MV-4-11 (cell line): ENCODE data around the gene TMPRSS5.
A peak's percentile ranks its signal among the peaks of the same experiment; 100 is the strongest.
"Not testable (repeated sequence)": the region's sequence is repeated elsewhere in the genome, so short reads cannot be mapped to it uniquely, and the experiment has no call there.

Experiments used
- DNase-seq: peaks from one replicate; lab custom pipeline; 2025; lab: John Stamatoyannopoulos, UW

TMPRSS5 gene

GRCh38 chr11:113697111-113697510 lies 9.0 kb downstream of the TMPRSS5 start:
- DNase-seq, result no peak

GRCh38 chr11:113695207-113695606 lies 10.9 kb downstream of the TMPRSS5 start:
- no peak for DNase-seq

GRCh38 chr11:113694390-113694789 lies 11.7 kb downstream of the TMPRSS5 start:
- no peak for DNase-seq

GRCh38 chr11:113693030-113693429 lies 13.1 kb downstream of the TMPRSS5 start:
- DNase-seq, result no peak

GRCh38 chr11:113690619-113691569 lies 15.2 kb downstream of the TMPRSS5 start:
- peak; percentile 28 for DNase-seq

GRCh38 chr11:113689768-113690618 lies 16.1 kb downstream of the TMPRSS5 start:
- no peak for DNase-seq

GRCh38 chr11:113685654-113686359 lies 20.3 kb downstream of the TMPRSS5 start:
- DNase-seq, result no peak

- DNase-seq, result no peak
Observed at GRCh38 chr11:113684496-113684895, 21.6 kb downstream of the TMPRSS5 start.

GRCh38 chr11:113683481-113684046 lies 22.5 kb downstream of the TMPRSS5 start:
- no peak for DNase-seq

GRCh38 chr11:113681711-113682413 lies 24.2 kb downstream of the TMPRSS5 start:
- DNase-seq, result no peak

- DNase-seq, result no peak
Observed at GRCh38 chr11:113681282-113681681, 24.8 kb downstream of the TMPRSS5 start.

- DNase-seq, result no peak
Observed at GRCh38 chr11:113677685-113678084, 28.4 kb downstream of the TMPRSS5 start.

GRCh38 chr11:113675565-113675964 lies 30.5 kb downstream of the TMPRSS5 start:
- no peak for DNase-seq

- peak; percentile 32 for DNase-seq
Observed at GRCh38 chr11:113675003-113675561, 31.0 kb downstream of the TMPRSS5 start.

GRCh38 chr11:113674397-113674685 lies 31.8 kb downstream of the TMPRSS5 start:
- DNase-seq, result no peak

- no peak for DNase-seq
Observed at GRCh38 chr11:113673550-113674396, 32.3 kb downstream of the TMPRSS5 start.

- DNase-seq, result not testable (repeated sequence)
Observed at GRCh38 chr11:113671914-113672313, 34.2 kb downstream of the TMPRSS5 start.

GRCh38 chr11:113670831-113671215 lies 35.3 kb downstream of the TMPRSS5 start:
- DNase-seq, result no peak

- no peak for DNase-seq
Observed at GRCh38 chr11:113670149-113670830, 35.8 kb downstream of the TMPRSS5 start.

GRCh38 chr11:113668255-113668654 lies 37.9 kb downstream of the TMPRSS5 start:
- DNase-seq, result no peak
